ENCODE data around the gene MAB21L3. TPM values are rescaled to one million over a fixed set of nuclear protein-coding genes. Genes with fewer than 3 reads are reported as not detected.

Gene MAB21L3
- total RNA-seq, 1 donor from 2014 or later = 0.34 TPM

- DNase-seq (ENCODE audit: low read depth) (no peak), FAIRE-seq (no peak)
- peak overlapping the region; percentile 92 for H3K27ac Mint-ChIP-seq (ENCODE audit: unreplicated experiment)
- Histone ChIP-seq H3K36me3 (ENCODE audit: insufficient read depth, low read length) (no peaks in the 10 kb centered on the region), H4K20me1 (ENCODE audit: insufficient read depth, low read length) (no peaks in the 10 kb centered on the region), H3K9ac (ENCODE audit: low read length) (no peak overlapping the region), H3K4me3 (ENCODE audit: insufficient read depth, low read depth, low read length) (no peak overlapping the region), H2AFZ (ENCODE audit: low read depth, low read length) (no peak overlapping the region), H3K9me3 (ENCODE audit: insufficient read depth, low read depth, low read length) (no peaks in the 10 kb centered on the region), H3K27me3 (ENCODE audit: insufficient read depth, low read length) (no peaks in the 10 kb centered on the region), H3K27ac (ENCODE audit: low read depth, low read length) (no peak overlapping the region), H3K79me2 (ENCODE audit: insufficient read depth, low read length) (no peaks in the 10 kb centered on the region), H3K4me1 (ENCODE audit: insufficient read depth, low read length) (no peaks in the 10 kb centered on the region), H3K4me2 (ENCODE audit: low read length) (no peak overlapping the region)
- H3K4me3 Mint-ChIP-seq (ENCODE audit: unreplicated experiment) = peak overlapping the region; percentile 21
- no peaks in the 10 kb centered on the region for H3K27me3 Mint-ChIP-seq (ENCODE audit: low read depth, unreplicated experiment)
- H3K36me3 Mint-ChIP-seq (ENCODE audit: low read depth, unreplicated experiment) = no peaks in the 10 kb centered on the region
- TF ChIP-seq CTCF (IDR thresholded peaks at IDR 0.05; ENCODE audit: insufficient read depth, low read depth, low read length) (no peak), EZH2 (IDR thresholded peaks at IDR 0.05; ENCODE audit: insufficient read depth, low read length) (no peak)
- H3K4me1 Mint-ChIP-seq (ENCODE audit: low read depth, unreplicated experiment) = peaks cover 41% of the 10 kb centered on the region
- H3K9me3 Mint-ChIP-seq (ENCODE audit: unreplicated experiment) = peaks cover 12% of the 10 kb centered on the region
Observed at GRCh38 chr1:116147114-116147510, 35.9 kb downstream of the MAB21L3 start.

DNA sequence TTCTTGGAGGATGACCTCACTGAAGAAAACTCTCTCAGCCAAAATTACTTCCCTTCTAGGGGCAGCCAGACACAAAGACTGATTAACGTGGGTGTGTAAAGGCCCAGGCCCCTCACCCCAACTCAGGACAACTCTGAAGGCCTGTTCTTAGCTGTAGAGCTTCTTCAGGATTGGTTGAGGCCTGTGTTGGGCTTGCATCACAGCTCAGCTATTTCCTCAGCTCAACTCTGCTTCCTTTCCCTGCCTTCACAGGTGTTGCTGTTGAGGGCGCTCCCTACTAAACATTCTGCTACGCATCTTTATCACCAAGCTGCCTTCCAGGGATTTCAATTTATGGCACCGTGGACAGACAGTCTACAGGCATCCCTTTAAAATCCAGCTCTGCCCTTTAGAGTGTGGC lies 36.8 kb downstream of the MAB21L3 start:
- DNase-seq (ENCODE audit: low read depth) (no peak), FAIRE-seq (no peak)
- Histone ChIP-seq H2AFZ (ENCODE audit: low read depth, low read length) (peak overlapping the region; percentile 0), H3K4me3 (ENCODE audit: insufficient read depth, low read depth, low read length) (no peak overlapping the region), H3K27me3 (ENCODE audit: insufficient read depth, low read length) (no peaks in the 10 kb centered on the region), H3K4me2 (ENCODE audit: low read length) (no peak overlapping the region), H3K36me3 (ENCODE audit: insufficient read depth, low read length) (no peaks in the 10 kb centered on the region), H3K9me3 (ENCODE audit: insufficient read depth, low read depth, low read length) (no peaks in the 10 kb centered on the region), H3K27ac (ENCODE audit: low read depth, low read length) (no peak overlapping the region), H3K9ac (ENCODE audit: low read length) (no peak overlapping the region), H3K79me2 (ENCODE audit: insufficient read depth, low read length) (no peaks in the 10 kb centered on the region), H4K20me1 (ENCODE audit: insufficient read depth, low read length) (no peaks in the 10 kb centered on the region), H3K4me1 (ENCODE audit: insufficient read depth, low read length) (no peaks in the 10 kb centered on the region)
- H3K27ac Mint-ChIP-seq (ENCODE audit: unreplicated experiment) = peak overlapping the region; percentile 92
- H3K4me3 Mint-ChIP-seq (ENCODE audit: unreplicated experiment) = no peak overlapping the region
- H3K36me3 Mint-ChIP-seq (ENCODE audit: low read depth, unreplicated experiment) = no peaks in the 10 kb centered on the region
- H3K27me3 Mint-ChIP-seq (ENCODE audit: low read depth, unreplicated experiment) = no peaks in the 10 kb centered on the region
- no peak for TF ChIP-seq EZH2 (IDR thresholded peaks at IDR 0.05; ENCODE audit: insufficient read depth, low read length)
- TF ChIP-seq CTCF (IDR thresholded peaks at IDR 0.05; ENCODE audit: insufficient read depth, low read depth, low read length) = no peak
- H3K9me3 Mint-ChIP-seq (ENCODE audit: unreplicated experiment) = peaks cover 12% of the 10 kb centered on the region
- H3K4me1 Mint-ChIP-seq (ENCODE audit: low read depth, unreplicated experiment) = peaks cover 41% of the 10 kb centered on the region

DNA sequence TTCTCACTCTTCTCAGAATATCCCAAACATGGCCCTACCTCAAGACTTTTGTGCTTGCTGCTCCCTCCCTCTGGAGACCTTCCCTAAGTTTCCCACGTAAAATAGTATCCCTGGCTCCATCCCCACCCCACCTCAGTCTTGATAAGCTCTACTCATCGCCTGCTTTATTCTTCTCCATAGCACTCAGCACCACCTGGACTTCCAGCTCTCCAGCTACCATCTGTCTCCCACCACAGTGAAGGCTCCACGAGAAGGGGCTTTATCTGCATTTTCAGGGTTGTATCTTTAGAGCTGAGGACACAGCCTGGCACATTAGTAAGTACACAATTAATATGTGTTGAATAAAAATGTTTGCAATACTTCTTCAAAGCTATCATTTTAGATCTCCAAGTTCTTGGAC lies 37.8 kb downstream of the MAB21L3 start:
- TF ChIP-seq CTCF (IDR thresholded peaks at IDR 0.05; ENCODE audit: insufficient read depth, low read depth, low read length) = no peak
- no peak for TF ChIP-seq EZH2 (IDR thresholded peaks at IDR 0.05; ENCODE audit: insufficient read depth, low read length)
- Histone ChIP-seq H3K79me2 (ENCODE audit: insufficient read depth, low read length) (no peaks in the 10 kb centered on the region), H3K9ac (ENCODE audit: low read length) (no peak overlapping the region), H3K27ac (ENCODE audit: low read depth, low read length) (no peak overlapping the region), H2AFZ (ENCODE audit: low read depth, low read length) (no peak overlapping the region), H3K4me3 (ENCODE audit: insufficient read depth, low read depth, low read length) (no peak overlapping the region), H4K20me1 (ENCODE audit: insufficient read depth, low read length) (no peaks in the 10 kb centered on the region), H3K4me1 (ENCODE audit: insufficient read depth, low read length) (no peaks in the 10 kb centered on the region), H3K36me3 (ENCODE audit: insufficient read depth, low read length) (no peaks in the 10 kb centered on the region), H3K9me3 (ENCODE audit: insufficient read depth, low read depth, low read length) (no peaks in the 10 kb centered on the region), H3K27me3 (ENCODE audit: insufficient read depth, low read length) (peaks cover 4% of the 10 kb centered on the region), H3K4me2 (ENCODE audit: low read length) (no peak overlapping the region)
- Mint-ChIP-seq H3K36me3 (ENCODE audit: low read depth, unreplicated experiment) (peaks cover 1% of the 10 kb centered on the region), H3K9me3 (ENCODE audit: unreplicated experiment) (peaks cover 11% of the 10 kb centered on the region), H3K4me1 (ENCODE audit: low read depth, unreplicated experiment) (peaks cover 41% of the 10 kb centered on the region), H3K4me3 (ENCODE audit: unreplicated experiment) (no peak overlapping the region), H3K27me3 (ENCODE audit: low read depth, unreplicated experiment) (no peaks in the 10 kb centered on the region), H3K27ac (ENCODE audit: unreplicated experiment) (peak overlapping the region; percentile 83)
- FAIRE-seq (no peak), DNase-seq (ENCODE audit: low read depth) (no peak)
